ENCODE measurements around the gene PGAM2.

PGAM2 gene

GRCh38 chr7:44086627-44087026, 21.3 kb upstream of the PGAM2 start:
- DNase-seq (ENCODE audit: low read depth in 2 of 3, low spot score in 1 of 3), result no peak

GRCh38 chr7:44085546-44085945, 20.2 kb upstream of the PGAM2 start:
- DNase-seq (ENCODE audit: low read depth in 2 of 3, low spot score in 1 of 3), result no peak

- no peak for DNase-seq (ENCODE audit: low read depth in 2 of 3, low spot score in 1 of 3)
Measured at GRCh38 chr7:44084701-44085100, 19.3 kb upstream of the PGAM2 start.

GRCh38 chr7:44083796-44084195, 18.4 kb upstream of the PGAM2 start:
- no peak for DNase-seq (ENCODE audit: low read depth in 2 of 3, low spot score in 1 of 3)

GRCh38 chr7:44082541-44083207, 17.3 kb upstream of the PGAM2 start:
- DNase-seq (ENCODE audit: low read depth in 2 of 3, low spot score in 1 of 3), result peak; percentile 92 to 98 (median 97)

GRCh38 chr7:44081266-44081748, 15.9 kb upstream of the PGAM2 start:
- no peak for DNase-seq (ENCODE audit: low read depth in 2 of 3, low spot score in 1 of 3)

- DNase-seq (ENCODE audit: low read depth in 2 of 3, low spot score in 1 of 3), result no peak
Measured at GRCh38 chr7:44080686-44081265, 15.4 kb upstream of the PGAM2 start.

GRCh38 chr7:44080118-44080517, 14.8 kb upstream of the PGAM2 start:
- no peak for DNase-seq (ENCODE audit: low read depth in 2 of 3, low spot score in 1 of 3)

- no peak for DNase-seq (ENCODE audit: low read depth in 2 of 3, low spot score in 1 of 3)
Measured at GRCh38 chr7:44079331-44080021, 14.1 kb upstream of the PGAM2 start.

- DNase-seq (ENCODE audit: low read depth in 2 of 3, low spot score in 1 of 3), result no peak
Measured at GRCh38 chr7:44078521-44078920, 13.2 kb upstream of the PGAM2 start.

GRCh38 chr7:44077681-44078091, 12.3 kb upstream of the PGAM2 start:
- no peak for DNase-seq (ENCODE audit: low read depth in 2 of 3, low spot score in 1 of 3)

- no peak for DNase-seq (ENCODE audit: low read depth in 2 of 3, low spot score in 1 of 3)
Measured at GRCh38 chr7:44077061-44077460, 11.7 kb upstream of the PGAM2 start.

GRCh38 chr7:44076101-44076895, 10.9 kb upstream of the PGAM2 start:
- DNase-seq (ENCODE audit: low read depth in 2 of 3, low spot score in 1 of 3), result no peak

- no peak for DNase-seq (ENCODE audit: low read depth in 2 of 3, low spot score in 1 of 3)
Measured at GRCh38 chr7:44075296-44076075, 10.1 kb upstream of the PGAM2 start.

- DNase-seq (ENCODE audit: low read depth in 2 of 3, low spot score in 1 of 3), result no peak
Measured at GRCh38 chr7:44074349-44074695, 9.0 kb upstream of the PGAM2 start.

- no peak for DNase-seq (ENCODE audit: low read depth in 2 of 3, low spot score in 1 of 3)
Measured at GRCh38 chr7:44073664-44074348, 8.4 kb upstream of the PGAM2 start.

GRCh38 chr7:44072364-44073231, 7.2 kb upstream of the PGAM2 start:
- no peak for DNase-seq (ENCODE audit: low read depth in 2 of 3, low spot score in 1 of 3)

GRCh38 chr7:44071726-44072363, 6.5 kb upstream of the PGAM2 start:
- no peak for DNase-seq (ENCODE audit: low read depth in 2 of 3, low spot score in 1 of 3)

- no peak for DNase-seq (ENCODE audit: low read depth in 2 of 3, low spot score in 1 of 3)
Measured at GRCh38 chr7:44068054-44068453, 2.7 kb upstream of the PGAM2 start.
